Measurements from ENCODE around the gene ZMYND15. TPM values are rescaled to one million over a fixed set of nuclear protein-coding genes. Genes with fewer than 3 reads are reported as not detected.

The ZMYND15 gene
- total and polyA plus RNA-seq, 2 experiments from 2014 or later: 0.16 to 0.32 TPM

GRCh38 chr17:4780325-4780955 is 40.8 kb downstream of the ZMYND15 start:
- Histone ChIP-seq H3K27ac (no peak overlapping the region), H2AFZ (no peak overlapping the region), H3K9me2 (ENCODE audit: insufficient read depth) (no peaks in the 10 kb centered on the region), H3K9ac (no peak overlapping the region), H3K27me3 (replicated peaks; ENCODE audit: insufficient read depth) (peaks cover 23% of the 10 kb centered on the region), H3K4me3 (no peak overlapping the region), H3K4me1 (ENCODE audit: insufficient read depth) (0 out of 2 replicates have a peak, but pooled peaks cover 2% of the 10 kb centered on the region), H3F3A (ENCODE audit: insufficient read depth) (no peaks in the 10 kb centered on the region), H4K20me1 (ENCODE audit: insufficient read depth) (no peaks in the 10 kb centered on the region), H3K36me3 (ENCODE audit: low read depth) (no peaks in the 10 kb centered on the region), H3K4me2 (ENCODE audit: unreplicated experiment) (no peak overlapping the region), H3K9me3 (ENCODE audit: low read depth) (no peaks in the 10 kb centered on the region), H3K79me2 (ENCODE audit: insufficient read depth) (no peaks in the 10 kb centered on the region)
- no peak for DNase-seq
- 48% methylated on average over 11 of the region's 11 CpGs for WGBS, 2 experiments (ENCODE audit: low coverage in 1 of 2, low lambda C conversion rate in 2 of 2, missing lambda C conversion rate in 2 of 2)
- in situ Hi-C loops (cut with MboI): no loop called here
- TF ChIP-seq EZH2phosphoT487 (IDR thresholded peaks at IDR 0.05; ENCODE audit: insufficient read depth, low read depth) (no peak), EZH2 (IDR thresholded peaks at IDR 0.05; ENCODE audit: insufficient read depth, poor library complexity, severe bottlenecking) (no peak)

- Histone ChIP-seq H3K36me3 (ENCODE audit: low read depth) (no peaks in the 10 kb centered on the region), H3K27ac (no peak overlapping the region), H3F3A (ENCODE audit: insufficient read depth) (no peaks in the 10 kb centered on the region; the same call in 1 of the 2 replicates), H3K9ac (no peak overlapping the region), H3K9me3 (ENCODE audit: low read depth) (no peaks in the 10 kb centered on the region), H3K9me2 (ENCODE audit: insufficient read depth) (no peaks in the 10 kb centered on the region), H2AFZ (no peak overlapping the region), H3K4me2 (ENCODE audit: unreplicated experiment) (no peak overlapping the region), H3K4me1 (ENCODE audit: insufficient read depth) (peaks cover 14% of the 10 kb centered on the region; the same call in 1 of the 2 replicates), H4K20me1 (ENCODE audit: insufficient read depth) (no peaks in the 10 kb centered on the region), H3K27me3 (replicated peaks; ENCODE audit: insufficient read depth) (peaks cover 23% of the 10 kb centered on the region), H3K4me3 (no peak overlapping the region), H3K79me2 (ENCODE audit: insufficient read depth) (no peaks in the 10 kb centered on the region)
- TF ChIP-seq EZH2phosphoT487 (IDR thresholded peaks at IDR 0.05; ENCODE audit: insufficient read depth, low read depth) (no peak), EZH2 (IDR thresholded peaks at IDR 0.05; ENCODE audit: insufficient read depth, poor library complexity, severe bottlenecking) (no peak)
- in situ Hi-C loops (cut with MboI): no loop called here
- 14 to 22% methylated on average over 20 to 28 of the region's 28 CpGs for WGBS, 2 experiments (ENCODE audit: low coverage in 1 of 2, low lambda C conversion rate in 2 of 2, missing lambda C conversion rate in 2 of 2)
- no peak for DNase-seq
Measured at GRCh38 chr17:4782652-4783051, 43.0 kb downstream of the ZMYND15 start.

- Histone ChIP-seq H3F3A (ENCODE audit: insufficient read depth) (peaks cover 12% of the 10 kb centered on the region), H3K4me2 (ENCODE audit: unreplicated experiment) (peak overlapping the region; percentile 88), H3K36me3 (ENCODE audit: low read depth) (no peaks in the 10 kb centered on the region), H3K27me3 (replicated peaks; ENCODE audit: insufficient read depth) (peaks cover 23% of the 10 kb centered on the region), H3K9ac (peak overlapping the region; percentile 6; the same call in 1 of the 2 replicates), H3K9me2 (ENCODE audit: insufficient read depth) (no peaks in the 10 kb centered on the region), H3K27ac (no peak overlapping the region), H3K79me2 (ENCODE audit: insufficient read depth) (no peaks in the 10 kb centered on the region), H3K9me3 (ENCODE audit: low read depth) (no peaks in the 10 kb centered on the region), H3K4me1 (ENCODE audit: insufficient read depth) (peaks cover 19% of the 10 kb centered on the region; the same call in 1 of the 2 replicates), H4K20me1 (ENCODE audit: insufficient read depth) (no peaks in the 10 kb centered on the region), H3K4me3 (peak overlapping the region; percentile 64), H2AFZ (peak overlapping the region; percentile 84)
- 10 to 15% methylated on average over 52 to 61 of the region's 61 CpGs for WGBS, 2 experiments (ENCODE audit: low coverage in 1 of 2, low lambda C conversion rate in 2 of 2, missing lambda C conversion rate in 2 of 2)
- TF ChIP-seq EZH2phosphoT487 (IDR thresholded peaks at IDR 0.05; ENCODE audit: insufficient read depth, low read depth): no peak
- TF ChIP-seq EZH2 (IDR thresholded peaks at IDR 0.05; ENCODE audit: insufficient read depth, poor library complexity, severe bottlenecking): no peak
- DNase-seq: peak; percentile 50
- in situ Hi-C loops (cut with MboI): no loop called here
Measured at GRCh38 chr17:4785311-4786105, 45.9 kb downstream of the ZMYND15 start.

GRCh38 chr17:4786106-4786511 is 46.5 kb downstream of the ZMYND15 start, which contains the start of gene VMO1:
VMO1 (minus strand) TSS chr17:4786364; CDS start chr17:4786352, 12 bp downstream.
- Histone ChIP-seq H4K20me1 (ENCODE audit: insufficient read depth) (no peaks in the 10 kb centered on the region), H3K4me3 (peak within 1 kb of the TSS; percentile 64), H3K9ac (peak within 1 kb of the TSS; percentile 50), H3K27me3 (replicated peaks; ENCODE audit: insufficient read depth) (peaks cover 23% of the 10 kb centered on the region), H3K4me2 (ENCODE audit: unreplicated experiment) (peak within 1 kb of the TSS; percentile 88), H3K4me1 (ENCODE audit: insufficient read depth) (peaks cover 19% of the 10 kb centered on the region; the same call in 1 of the 2 replicates), H3K27ac (no peak within 1 kb of the TSS), H2AFZ (peak within 1 kb of the TSS; percentile 84), H3K79me2 (ENCODE audit: insufficient read depth) (no peaks in the 10 kb centered on the region), H3F3A (ENCODE audit: insufficient read depth) (peaks cover 15% of the 10 kb centered on the region), H3K9me3 (ENCODE audit: low read depth) (no peaks in the 10 kb centered on the region), H3K9me2 (ENCODE audit: insufficient read depth) (no peaks in the 10 kb centered on the region), H3K36me3 (ENCODE audit: low read depth) (no peaks in the 10 kb centered on the region)
- peak; percentile 69 for DNase-seq
- TF ChIP-seq EZH2 (IDR thresholded peaks at IDR 0.05; ENCODE audit: insufficient read depth, poor library complexity, severe bottlenecking) (no peak), EZH2phosphoT487 (IDR thresholded peaks at IDR 0.05; ENCODE audit: insufficient read depth, low read depth) (no peak)
- in situ Hi-C loops (cut with MboI): no loop called here
- WGBS, 2 experiments (ENCODE audit: low coverage in 1 of 2, low lambda C conversion rate in 2 of 2, missing lambda C conversion rate in 2 of 2): 11% methylated on average over 24 of the region's 24 CpGs

Measured in GM23248 (cell line).